GM23338 (cell line): ENCODE results near the gene FILIP1L.

Experiments
- CREB1 ChIP-seq: fragments of 250-450 bp; sonication (Bioruptor Pico); IDR thresholded peaks from 2 replicates; pipeline ENCODE4 v1.5.0; 2020; ENCODE audit warnings: low read depth, mild to moderate bottlenecking, moderate library complexity
- CTCF ChIP-seq, 2 experiments: fragments of 200-600 bp in 1 of 2; sonication (generic) in 1 of 2; conservative IDR thresholded peaks; 2 replicates each; pipeline versions ENCODE4 v1.5.1 to v1.6.1; 2016 to 2017; ENCODE audit warnings: antibody characterized with exemption in 2 of 2, low read depth in 2 of 2, mild to moderate bottlenecking in 2 of 2, moderate library complexity in 1 of 2
- ETS1 ChIP-seq: IDR thresholded peaks from 2 replicates; pipeline ENCODE4 v1.6.1; 2016; ENCODE audit warnings: antibody characterized with exemption
- EZH2 ChIP-seq: fragments of 200-600 bp; sonication (generic); IDR thresholded peaks from one replicate; pipeline ENCODE4 v1.8.0; 2017; ENCODE audit warnings: antibody characterized with exemption, mild to moderate bottlenecking, low read depth; ENCODE audit not compliant: unreplicated experiment
- EZH2phosphoT487 ChIP-seq: fragments of 200-600 bp; sonication (generic); IDR thresholded peaks from one replicate; pipeline ENCODE4 v1.8.1; 2018; ENCODE audit warnings: antibody characterized with exemption; ENCODE audit not compliant: unreplicated experiment
- ZNF114 ChIP-seq: fragments of 250-450 bp; sonication (Bioruptor Pico); IDR thresholded peaks from 2 replicates; pipeline ENCODE4 v1.5.0; 2020; ENCODE audit warnings: mild to moderate bottlenecking, moderate library complexity
- TF ChIP-seq, protein P1 (sequence below): fragments of 250-450 bp; sonication (Bioruptor Pico); IDR thresholded peaks from 2 replicates; pipeline ENCODE4 v1.5.0; 2020; ENCODE audit warnings: mild to moderate bottlenecking, moderate library complexity
- TF ChIP-seq, protein P2 (sequence below): IDR thresholded peaks from one replicate; pipeline ENCODE4 v1.6.1; 2018; ENCODE audit warnings: antibody characterized with exemption; ENCODE audit not compliant: unreplicated experiment

DNA sequence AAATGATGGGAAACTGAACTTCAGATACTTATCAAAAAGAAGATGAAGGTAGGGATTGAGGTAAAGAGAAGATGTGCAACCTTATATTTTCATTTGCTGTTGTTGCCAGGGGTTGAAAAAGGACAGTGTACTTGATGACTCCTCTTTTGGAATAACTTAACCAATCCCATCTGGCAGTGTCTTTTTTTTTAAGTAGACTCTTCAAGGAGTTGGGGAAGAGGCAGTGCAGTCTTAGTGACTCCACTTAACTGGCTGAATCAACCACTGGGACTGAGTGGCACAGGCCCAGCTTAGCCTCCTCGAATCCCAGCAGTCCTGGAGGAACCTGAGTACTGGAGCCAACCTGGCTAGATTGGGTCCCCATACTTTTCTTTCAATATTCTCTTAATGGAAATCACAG is 27.3 kb upstream of the FILIP1L start:
- TF ChIP-seq ZNF114 (CRISPR knock-in tag), result no peak
- TF ChIP-seq CTCF (conservative IDR thresholded peaks at IDR 0.05; ENCODE audit: low read depth in 2 of 2), result no peak
- no peak for TF ChIP-seq EZH2
- no peak for TF ChIP-seq EZH2phosphoT487
- TF ChIP-seq, protein P1, sequence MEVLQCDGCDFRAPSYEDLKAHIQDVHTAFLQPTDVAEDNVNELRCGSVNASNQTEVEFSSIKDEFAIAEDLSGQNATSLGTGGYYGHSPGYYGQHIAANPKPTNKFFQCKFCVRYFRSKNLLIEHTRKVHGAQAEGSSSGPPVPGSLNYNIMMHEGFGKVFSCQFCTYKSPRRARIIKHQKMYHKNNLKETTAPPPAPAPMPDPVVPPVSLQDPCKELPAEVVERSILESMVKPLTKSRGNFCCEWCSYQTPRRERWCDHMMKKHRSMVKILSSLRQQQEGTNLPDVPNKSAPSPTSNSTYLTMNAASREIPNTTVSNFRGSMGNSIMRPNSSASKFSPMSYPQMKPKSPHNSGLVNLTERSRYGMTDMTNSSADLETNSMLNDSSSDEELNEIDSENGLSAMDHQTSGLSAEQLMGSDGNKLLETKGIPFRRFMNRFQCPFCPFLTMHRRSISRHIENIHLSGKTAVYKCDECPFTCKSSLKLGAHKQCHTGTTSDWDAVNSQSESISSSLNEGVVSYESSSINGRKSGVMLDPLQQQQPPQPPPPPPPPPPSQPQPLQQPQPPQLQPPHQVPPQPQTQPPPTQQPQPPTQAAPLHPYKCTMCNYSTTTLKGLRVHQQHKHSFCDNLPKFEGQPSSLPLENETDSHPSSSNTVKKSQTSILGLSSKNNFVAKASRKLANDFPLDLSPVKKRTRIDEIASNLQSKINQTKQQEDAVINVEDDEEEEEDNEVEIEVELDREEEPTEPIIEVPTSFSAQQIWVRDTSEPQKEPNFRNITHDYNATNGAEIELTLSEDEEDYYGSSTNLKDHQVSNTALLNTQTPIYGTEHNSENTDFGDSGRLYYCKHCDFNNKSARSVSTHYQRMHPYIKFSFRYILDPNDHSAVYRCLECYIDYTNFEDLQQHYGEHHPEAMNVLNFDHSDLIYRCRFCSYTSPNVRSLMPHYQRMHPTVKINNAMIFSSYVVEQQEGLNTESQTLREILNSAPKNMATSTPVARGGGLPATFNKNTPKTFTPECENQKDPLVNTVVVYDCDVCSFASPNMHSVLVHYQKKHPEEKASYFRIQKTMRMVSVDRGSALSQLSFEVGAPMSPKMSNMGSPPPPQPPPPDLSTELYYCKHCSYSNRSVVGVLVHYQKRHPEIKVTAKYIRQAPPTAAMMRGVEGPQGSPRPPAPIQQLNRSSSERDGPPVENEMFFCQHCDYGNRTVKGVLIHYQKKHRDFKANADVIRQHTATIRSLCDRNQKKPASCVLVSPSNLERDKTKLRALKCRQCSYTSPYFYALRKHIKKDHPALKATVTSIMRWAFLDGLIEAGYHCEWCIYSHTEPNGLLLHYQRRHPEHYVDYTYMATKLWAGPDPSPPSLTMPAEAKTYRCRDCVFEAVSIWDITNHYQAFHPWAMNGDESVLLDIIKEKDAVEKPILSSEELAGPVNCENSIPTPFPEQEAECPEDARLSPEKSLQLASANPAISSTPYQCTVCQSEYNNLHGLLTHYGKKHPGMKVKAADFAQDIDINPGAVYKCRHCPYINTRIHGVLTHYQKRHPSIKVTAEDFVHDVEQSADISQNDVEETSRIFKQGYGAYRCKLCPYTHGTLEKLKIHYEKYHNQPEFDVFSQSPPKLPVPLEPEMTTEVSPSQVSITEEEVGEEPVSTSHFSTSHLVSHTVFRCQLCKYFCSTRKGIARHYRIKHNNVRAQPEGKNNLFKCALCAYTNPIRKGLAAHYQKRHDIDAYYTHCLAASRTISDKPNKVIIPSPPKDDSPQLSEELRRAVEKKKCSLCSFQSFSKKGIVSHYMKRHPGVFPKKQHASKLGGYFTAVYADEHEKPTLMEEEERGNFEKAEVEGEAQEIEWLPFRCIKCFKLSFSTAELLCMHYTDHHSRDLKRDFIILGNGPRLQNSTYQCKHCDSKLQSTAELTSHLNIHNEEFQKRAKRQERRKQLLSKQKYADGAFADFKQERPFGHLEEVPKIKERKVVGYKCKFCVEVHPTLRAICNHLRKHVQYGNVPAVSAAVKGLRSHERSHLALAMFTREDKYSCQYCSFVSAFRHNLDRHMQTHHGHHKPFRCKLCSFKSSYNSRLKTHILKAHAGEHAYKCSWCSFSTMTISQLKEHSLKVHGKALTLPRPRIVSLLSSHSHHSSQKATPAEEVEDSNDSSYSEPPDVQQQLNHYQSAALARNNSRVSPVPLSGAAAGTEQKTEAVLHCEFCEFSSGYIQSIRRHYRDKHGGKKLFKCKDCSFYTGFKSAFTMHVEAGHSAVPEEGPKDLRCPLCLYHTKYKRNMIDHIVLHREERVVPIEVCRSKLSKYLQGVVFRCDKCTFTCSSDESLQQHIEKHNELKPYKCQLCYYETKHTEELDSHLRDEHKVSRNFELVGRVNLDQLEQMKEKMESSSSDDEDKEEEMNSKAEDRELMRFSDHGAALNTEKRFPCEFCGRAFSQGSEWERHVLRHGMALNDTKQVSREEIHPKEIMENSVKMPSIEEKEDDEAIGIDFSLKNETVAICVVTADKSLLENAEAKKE (CRISPR knock-in tag), result no peak
- no peak for TF ChIP-seq CREB1 (CRISPR knock-in tag)
- TF ChIP-seq, protein P2, sequence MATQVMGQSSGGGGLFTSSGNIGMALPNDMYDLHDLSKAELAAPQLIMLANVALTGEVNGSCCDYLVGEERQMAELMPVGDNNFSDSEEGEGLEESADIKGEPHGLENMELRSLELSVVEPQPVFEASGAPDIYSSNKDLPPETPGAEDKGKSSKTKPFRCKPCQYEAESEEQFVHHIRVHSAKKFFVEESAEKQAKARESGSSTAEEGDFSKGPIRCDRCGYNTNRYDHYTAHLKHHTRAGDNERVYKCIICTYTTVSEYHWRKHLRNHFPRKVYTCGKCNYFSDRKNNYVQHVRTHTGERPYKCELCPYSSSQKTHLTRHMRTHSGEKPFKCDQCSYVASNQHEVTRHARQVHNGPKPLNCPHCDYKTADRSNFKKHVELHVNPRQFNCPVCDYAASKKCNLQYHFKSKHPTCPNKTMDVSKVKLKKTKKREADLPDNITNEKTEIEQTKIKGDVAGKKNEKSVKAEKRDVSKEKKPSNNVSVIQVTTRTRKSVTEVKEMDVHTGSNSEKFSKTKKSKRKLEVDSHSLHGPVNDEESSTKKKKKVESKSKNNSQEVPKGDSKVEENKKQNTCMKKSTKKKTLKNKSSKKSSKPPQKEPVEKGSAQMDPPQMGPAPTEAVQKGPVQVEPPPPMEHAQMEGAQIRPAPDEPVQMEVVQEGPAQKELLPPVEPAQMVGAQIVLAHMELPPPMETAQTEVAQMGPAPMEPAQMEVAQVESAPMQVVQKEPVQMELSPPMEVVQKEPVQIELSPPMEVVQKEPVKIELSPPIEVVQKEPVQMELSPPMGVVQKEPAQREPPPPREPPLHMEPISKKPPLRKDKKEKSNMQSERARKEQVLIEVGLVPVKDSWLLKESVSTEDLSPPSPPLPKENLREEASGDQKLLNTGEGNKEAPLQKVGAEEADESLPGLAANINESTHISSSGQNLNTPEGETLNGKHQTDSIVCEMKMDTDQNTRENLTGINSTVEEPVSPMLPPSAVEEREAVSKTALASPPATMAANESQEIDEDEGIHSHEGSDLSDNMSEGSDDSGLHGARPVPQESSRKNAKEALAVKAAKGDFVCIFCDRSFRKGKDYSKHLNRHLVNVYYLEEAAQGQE, result no peak
- no peak for TF ChIP-seq ETS1
